Duodenal mucosa (tissue), 2 donors: ENCODE measurements around the gene RDX.

ENCODE experiments used
- H3K27ac ChIP-seq: one replicate; pipeline ENCODE4 v1.7.0; 2013; ENCODE audit warnings: low read depth, low read length
- H3K27me3 ChIP-seq, 2 donors: one replicate each; pipeline ENCODE4 v1.7.0; 2013; ENCODE audit warnings: low read length in 2 of 2, control low read depth in 1 of 2; ENCODE audit not compliant: insufficient read depth in 2 of 2, control insufficient read depth in 1 of 2
- H3K36me3 ChIP-seq, 2 donors: one replicate each; pipeline ENCODE4 v1.7.0; 2013; ENCODE audit warnings: low read length in 2 of 2, control low read depth in 1 of 2; ENCODE audit not compliant: insufficient read depth in 2 of 2, control insufficient read depth in 1 of 2
- H3K4me1 ChIP-seq, 2 donors: one replicate each; pipeline ENCODE4 v1.7.0; 2013; ENCODE audit warnings: low read length in 2 of 2, control low read depth in 1 of 2; ENCODE audit not compliant: insufficient read depth in 2 of 2, control insufficient read depth in 1 of 2
- H3K4me3 ChIP-seq, 2 donors: one replicate each; pipeline ENCODE4 v1.7.0; 2013; ENCODE audit warnings: low read length in 2 of 2, low read depth in 1 of 2
- H3K9ac ChIP-seq, 2 donors: one replicate each; pipeline ENCODE4 v1.7.0; 2013; ENCODE audit warnings: low read length in 2 of 2, low read depth in 1 of 2
- H3K9me3 ChIP-seq, 2 donors: one replicate each; pipeline ENCODE4 v1.7.0; 2013; ENCODE audit warnings: low read length in 2 of 2, control low read depth in 1 of 2; ENCODE audit not compliant: control insufficient read depth in 1 of 2

The RDX gene

DNA sequence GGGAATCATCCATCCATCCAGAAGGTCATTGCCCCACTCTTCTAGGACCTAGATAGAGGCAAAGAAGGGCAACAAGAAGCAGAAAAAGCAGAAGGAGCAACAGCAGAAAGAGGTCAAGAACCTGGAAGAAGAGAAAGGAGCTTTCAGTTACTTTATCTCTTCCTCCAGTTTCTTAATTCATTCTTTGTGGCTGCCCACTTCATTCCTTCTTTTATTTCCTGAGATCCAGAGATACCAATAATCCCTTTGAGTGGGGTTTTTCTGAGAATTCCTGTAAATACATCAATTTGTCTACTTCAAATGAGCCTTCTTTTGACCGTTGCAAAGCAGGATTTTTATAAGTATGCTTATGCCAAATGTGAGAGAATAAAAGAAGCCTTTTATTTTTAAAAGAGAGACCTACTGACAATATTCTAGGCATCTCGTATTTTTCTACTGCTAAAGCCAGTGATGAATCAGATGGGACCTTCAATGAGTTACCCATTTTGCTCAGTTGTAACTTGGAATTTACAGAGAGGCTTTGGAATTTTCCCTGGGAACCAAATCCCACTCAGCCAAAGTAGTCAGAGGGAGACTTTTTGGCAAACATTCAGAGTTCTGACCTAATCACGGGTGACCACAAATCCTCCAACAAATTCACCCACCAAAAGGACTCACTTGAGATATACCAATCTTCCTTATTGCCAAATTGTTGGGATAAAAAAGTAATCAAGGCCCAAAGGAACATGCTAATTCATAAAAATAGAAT lies 148.3 kb downstream of the RDX start:
- Histone ChIP-seq H3K4me1 (no peaks in the 10 kb centered on the region), H3K9ac (no peak overlapping the region), H3K27ac (no peak overlapping the region), H3K36me3 (no peaks in the 10 kb centered on the region), H3K27me3 (no peaks in the 10 kb centered on the region), H3K9me3 (no peaks in the 10 kb centered on the region), H3K4me3 (no peak overlapping the region)

DNA sequence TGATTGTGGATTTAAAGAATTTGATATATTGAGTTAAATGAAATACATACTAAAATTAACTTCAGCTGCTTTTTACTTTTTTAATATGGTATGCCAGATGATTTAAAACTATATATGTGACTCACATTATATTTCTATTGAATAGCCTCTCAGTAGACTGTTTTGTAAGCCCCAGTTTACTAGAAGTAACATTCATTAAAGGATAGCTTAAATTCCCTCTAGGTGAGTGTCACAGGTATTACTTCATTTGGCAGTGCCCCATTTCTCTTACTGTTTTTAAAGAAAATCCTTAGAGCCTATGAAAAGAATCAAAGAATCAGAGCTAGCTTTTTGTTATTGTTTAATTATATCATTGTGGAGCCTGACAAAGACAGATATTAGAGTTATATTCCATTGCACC lies 154.6 kb downstream of the RDX start:
- H3K4me1 ChIP-seq: no peaks in the 10 kb centered on the region
- H3K4me3 ChIP-seq: no peak overlapping the region
- no peak overlapping the region for H3K9ac ChIP-seq
- H3K27ac ChIP-seq: no peak overlapping the region
- no peaks in the 10 kb centered on the region for H3K27me3 ChIP-seq
- H3K36me3 ChIP-seq: no peaks in the 10 kb centered on the region
- no peaks in the 10 kb centered on the region for H3K9me3 ChIP-seq

DNA sequence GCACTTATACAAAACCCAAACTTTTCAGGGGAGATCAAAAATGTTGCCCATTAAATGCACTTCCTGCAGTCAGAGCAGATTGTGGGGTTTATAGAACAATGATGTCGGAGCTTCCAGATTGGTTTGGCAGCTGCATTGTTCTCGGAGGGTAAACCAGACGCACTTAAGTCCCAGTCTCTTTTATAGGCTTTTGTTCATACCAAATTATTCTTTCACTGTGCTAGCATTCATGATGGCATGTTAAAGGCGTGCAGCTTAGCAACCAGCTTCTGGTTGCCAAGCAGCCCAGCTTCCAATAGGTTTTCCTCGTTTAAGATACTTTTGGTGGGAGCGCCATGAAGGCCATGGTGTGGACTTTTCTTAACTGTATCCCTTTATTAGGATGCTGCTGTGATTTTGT lies 162.3 kb downstream of the RDX start:
- Histone ChIP-seq H3K9me3 (no peaks in the 10 kb centered on the region), H3K4me1 (peaks cover 0 to 5% of the 10 kb centered on the region in 2 donors), H3K27me3 (no peaks in the 10 kb centered on the region), H3K36me3 (no peaks in the 10 kb centered on the region), H3K27ac (no peak overlapping the region), H3K9ac (no peak overlapping the region), H3K4me3 (no peak overlapping the region)

DNA sequence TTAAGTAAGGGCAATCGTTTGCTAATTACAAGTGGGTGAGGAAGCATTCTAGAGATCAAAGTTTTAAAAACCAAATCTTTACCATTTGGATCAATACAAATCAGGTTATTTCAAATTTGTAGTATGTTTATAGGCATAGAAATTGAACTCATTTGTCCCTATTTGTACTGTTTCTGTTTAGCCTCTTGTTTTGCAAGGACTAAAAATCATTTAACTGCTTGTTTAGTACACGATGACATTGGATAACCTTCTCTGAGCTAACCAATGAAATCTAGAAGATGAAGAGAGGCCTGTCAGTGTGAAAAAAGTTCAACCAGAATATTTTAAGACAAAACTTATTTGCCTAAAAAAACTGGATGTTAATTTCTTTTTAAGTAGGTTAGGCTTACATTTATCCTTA lies 163.3 kb downstream of the RDX start:
- peaks cover 0 to 7% of the 10 kb centered on the region in 2 donors for H3K4me1 ChIP-seq
- no peaks in the 10 kb centered on the region for H3K36me3 ChIP-seq
- no peak overlapping the region for H3K9ac ChIP-seq
- no peaks in the 10 kb centered on the region for H3K27me3 ChIP-seq
- no peaks in the 10 kb centered on the region for H3K9me3 ChIP-seq
- no peak overlapping the region for H3K27ac ChIP-seq
- no peak overlapping the region for H3K4me3 ChIP-seq

DNA sequence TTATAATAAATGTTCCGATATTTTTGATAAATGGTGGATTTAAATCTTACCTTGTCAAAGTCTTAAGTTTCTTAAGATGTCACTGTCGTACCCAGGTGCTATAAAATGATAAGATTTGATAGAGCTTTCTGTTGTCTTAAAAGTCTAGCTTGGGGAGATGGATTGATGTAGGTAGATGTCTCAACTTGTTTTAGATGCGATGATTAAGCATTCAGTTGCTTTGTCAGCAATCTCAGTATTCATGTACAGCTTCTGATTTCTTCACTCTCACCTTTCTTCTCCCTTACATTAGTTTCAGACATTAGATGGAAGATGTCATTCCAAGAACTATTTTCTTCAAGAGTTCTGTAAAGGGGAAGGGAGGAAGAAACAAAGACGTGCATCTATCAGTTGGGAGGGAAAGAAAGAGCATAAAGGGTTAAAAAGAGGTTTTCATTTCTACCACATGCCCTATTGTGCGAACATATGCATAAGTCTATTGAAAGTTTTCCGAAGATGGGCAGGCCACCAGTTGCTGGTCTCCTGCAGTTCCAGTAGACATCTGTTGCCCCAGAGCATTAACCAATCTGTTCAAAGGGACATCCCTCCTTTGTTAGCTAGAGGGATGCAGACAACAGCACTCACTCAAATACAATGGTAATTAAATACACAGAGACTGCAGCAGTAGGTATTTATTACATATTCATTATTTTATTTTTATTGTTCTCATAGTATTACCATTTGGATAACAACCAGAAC lies 164.9 kb downstream of the RDX start:
- H3K27ac ChIP-seq: no peak overlapping the region
- no peaks in the 10 kb centered on the region for H3K36me3 ChIP-seq
- H3K9ac ChIP-seq: no peak overlapping the region
- H3K4me1 ChIP-seq: peaks cover 0 to 10% of the 10 kb centered on the region in 2 donors
- H3K27me3 ChIP-seq: no peaks in the 10 kb centered on the region
- H3K4me3 ChIP-seq: peak overlapping the region in 1 of 2 donors; percentile 19
- H3K9me3 ChIP-seq: no peaks in the 10 kb centered on the region

DNA sequence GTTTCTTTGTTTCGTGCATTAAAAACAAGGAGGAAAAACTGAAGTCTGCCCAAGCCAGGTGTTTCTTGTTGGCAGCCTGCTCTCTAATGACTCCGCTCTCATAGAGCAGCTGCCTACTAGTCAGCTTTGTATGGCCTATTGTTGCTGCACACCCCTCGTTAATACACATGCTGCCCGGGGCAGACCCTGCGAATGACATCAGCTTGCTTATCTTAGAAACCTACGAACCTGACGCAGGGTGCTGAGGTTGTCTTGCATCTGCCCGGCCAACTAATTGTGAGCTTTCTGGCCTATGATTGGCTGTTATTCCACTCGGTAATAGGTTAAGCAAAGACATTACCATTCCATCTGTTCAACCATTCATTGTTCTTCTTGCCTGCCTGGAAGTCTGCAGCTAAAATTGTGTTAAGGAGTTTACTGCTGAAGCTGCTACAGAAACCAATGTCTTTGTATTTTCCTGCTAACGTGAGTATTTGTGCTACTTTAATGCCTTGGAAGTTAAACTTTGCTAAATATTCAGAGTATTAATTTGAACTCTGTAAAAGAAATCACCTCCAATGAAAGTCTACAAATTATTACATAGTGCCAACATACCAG lies 165.7 kb downstream of the RDX start:
- Histone ChIP-seq H3K4me1 (peaks cover 0 to 10% of the 10 kb centered on the region in 2 donors), H3K27ac (no peak overlapping the region), H3K9ac (no peak overlapping the region), H3K27me3 (no peaks in the 10 kb centered on the region), H3K9me3 (no peaks in the 10 kb centered on the region), H3K36me3 (no peaks in the 10 kb centered on the region), H3K4me3 (no peak overlapping the region)

DNA sequence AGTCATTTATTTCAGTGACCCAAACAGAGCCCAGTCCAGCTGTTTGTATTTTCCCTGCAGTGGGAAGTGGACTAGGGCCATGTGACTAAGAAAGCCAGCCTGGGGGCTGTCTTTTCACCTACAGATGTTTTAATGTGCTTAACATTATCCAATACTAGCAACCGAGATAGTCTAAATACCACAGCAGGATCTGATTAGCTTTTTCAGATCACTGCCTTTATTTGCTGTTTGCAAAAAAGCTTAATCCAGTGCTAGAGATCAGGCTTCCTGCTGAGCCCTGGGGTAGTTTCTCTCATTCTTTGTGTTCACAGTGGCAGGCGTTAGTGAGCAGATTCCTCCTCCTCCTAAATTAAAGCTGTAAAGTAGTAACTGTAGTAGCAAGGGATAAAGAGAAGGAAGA lies 168.3 kb downstream of the RDX start:
- H3K27me3 ChIP-seq: no peaks in the 10 kb centered on the region
- no peak overlapping the region for H3K4me3 ChIP-seq
- H3K36me3 ChIP-seq: no peaks in the 10 kb centered on the region
- H3K27ac ChIP-seq: no peak overlapping the region
- no peak overlapping the region for H3K9ac ChIP-seq
- H3K4me1 ChIP-seq: peaks cover 0 to 10% of the 10 kb centered on the region in 2 donors
- H3K9me3 ChIP-seq: no peaks in the 10 kb centered on the region

DNA sequence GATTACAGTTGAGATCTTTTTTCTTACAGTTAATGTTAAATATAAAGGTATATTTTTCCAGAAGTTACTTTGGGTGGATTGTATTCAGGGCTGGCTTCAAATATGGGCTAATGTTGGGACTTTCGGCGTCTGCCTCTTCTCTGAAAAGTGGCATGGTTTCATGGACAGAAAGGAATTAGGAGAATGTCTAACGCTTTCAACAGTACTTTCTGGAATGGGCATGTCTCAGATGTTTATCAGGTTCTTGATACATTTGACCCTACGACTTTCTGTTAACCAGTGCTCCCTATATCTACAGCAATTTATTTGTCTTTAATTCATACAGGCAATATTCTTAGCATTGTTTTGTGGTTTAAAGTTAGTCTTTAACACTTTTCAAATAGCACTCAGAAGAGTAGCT lies 169.5 kb downstream of the RDX start:
- H3K9ac ChIP-seq: no peak overlapping the region
- H3K4me3 ChIP-seq: no peak overlapping the region
- H3K36me3 ChIP-seq: no peaks in the 10 kb centered on the region
- H3K4me1 ChIP-seq: peaks cover 0 to 10% of the 10 kb centered on the region in 2 donors
- H3K27me3 ChIP-seq: no peaks in the 10 kb centered on the region
- no peak overlapping the region for H3K27ac ChIP-seq
- H3K9me3 ChIP-seq: no peaks in the 10 kb centered on the region

DNA sequence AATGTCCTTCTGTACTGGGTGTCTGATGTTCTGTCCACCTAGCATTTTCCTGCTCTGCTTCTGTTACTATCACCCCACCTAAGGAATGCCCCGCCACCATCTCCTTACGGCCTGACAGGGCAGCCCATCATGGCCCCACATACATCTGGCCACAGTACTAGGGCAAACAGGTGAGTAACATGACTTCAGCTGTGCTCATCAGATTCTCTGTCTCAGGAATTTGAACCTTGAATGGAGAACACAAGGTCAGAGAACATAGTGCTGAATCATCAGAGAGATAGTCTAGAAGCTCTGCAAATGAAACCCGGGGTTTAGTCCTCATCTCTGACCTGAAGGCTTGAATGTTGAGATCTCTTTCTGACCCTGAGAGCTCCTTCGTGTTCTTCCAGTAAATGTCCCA lies 170.8 kb downstream of the RDX start:
- Histone ChIP-seq H3K4me1 (peaks cover 0 to 5% of the 10 kb centered on the region in 2 donors), H3K4me3 (no peak overlapping the region), H3K9me3 (no peaks in the 10 kb centered on the region), H3K36me3 (no peaks in the 10 kb centered on the region), H3K27ac (no peak overlapping the region), H3K9ac (no peak overlapping the region), H3K27me3 (no peaks in the 10 kb centered on the region)
